ENCODE data around the gene TUBB3. TPM values are rescaled to one million over a fixed set of nuclear protein-coding genes. Genes with fewer than 3 reads are reported as not detected.

The TUBB3 gene
- total RNA-seq, 1 experiment from 2014 or later: 164 TPM

DNA sequence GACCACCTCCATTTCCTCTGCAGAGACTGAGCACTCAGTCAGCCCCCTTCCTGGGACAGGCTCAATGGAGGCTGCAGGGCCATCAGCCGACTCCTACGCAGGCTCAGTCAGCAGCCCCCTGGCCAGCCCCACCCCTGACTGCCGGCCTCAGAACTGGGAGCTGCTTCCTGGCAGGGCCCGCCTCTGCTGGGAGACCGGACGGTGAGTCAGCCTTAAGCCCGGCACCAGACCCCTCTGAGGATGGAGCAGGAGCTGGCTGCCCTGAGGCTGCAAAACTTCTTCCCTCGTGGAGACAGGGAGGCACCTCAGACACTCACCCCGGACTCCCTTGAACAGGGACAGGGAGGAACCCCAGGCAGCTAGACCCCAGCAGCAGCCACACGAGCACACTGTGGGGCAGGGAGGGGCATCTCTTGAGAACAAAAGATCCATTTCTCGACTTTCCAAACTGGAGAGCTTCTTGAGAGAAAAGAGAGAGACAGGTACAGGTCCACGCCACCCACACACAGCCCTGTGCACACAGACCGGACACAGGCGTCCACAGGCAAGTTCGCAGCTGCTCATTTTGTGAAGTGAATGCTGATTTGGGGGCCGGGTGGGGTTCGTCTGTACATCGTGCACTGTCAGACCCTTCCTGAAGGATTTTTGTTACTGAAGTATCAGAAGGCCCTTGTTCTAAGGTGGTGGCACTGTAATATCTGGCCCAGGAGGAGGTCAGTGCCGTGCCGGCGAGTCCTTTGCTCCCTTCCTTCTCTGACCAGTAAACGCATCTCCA is 1.3 kb upstream of the TUBB3 start:
- Mint-ChIP-seq H3K36me3 (ENCODE audit: insufficient read depth in 1 of 3, low read depth in 3 of 3) (no peaks in the 10 kb centered on the region; a peak in 2 of 7 replicates), H3K27me3 (ENCODE audit: low read depth) (peaks cover 24% of the 10 kb centered on the region), H3K9me3 (no peaks in the 10 kb centered on the region; a peak in 1 of 5 replicates), H3K4me1 (peaks cover 27 to 44% of the 10 kb centered on the region in 2 experiments), H3K4me3 (peak overlapping the region; percentile 84 to 94), H3K27ac (peak overlapping the region in 1 of 3 experiments; percentile 96; a peak in 3 of 7 replicates)
- WGBS (ENCODE audit: extremely low coverage, insufficient read length, low lambda C conversion rate): no CpG with 5 or more reads among the region's 22 CpGs
- H3K27me3 ChIP-seq (ENCODE audit: insufficient read depth, low read length): no peaks in the 10 kb centered on the region
- H3K18ac ChIP-seq (ENCODE audit: insufficient read length, low read depth, low read length): peak overlapping the region; percentile 24
- H4K91ac ChIP-seq (ENCODE audit: insufficient read length, low read depth, low read length): no peak overlapping the region
- no peak overlapping the region for H2BK5ac ChIP-seq (ENCODE audit: insufficient read length, low read length)
- no peak overlapping the region for H2AK5ac ChIP-seq (ENCODE audit: insufficient read length, low read length)
- peak; percentile 86 for DNase-seq
- TF ChIP-seq, protein P1, sequence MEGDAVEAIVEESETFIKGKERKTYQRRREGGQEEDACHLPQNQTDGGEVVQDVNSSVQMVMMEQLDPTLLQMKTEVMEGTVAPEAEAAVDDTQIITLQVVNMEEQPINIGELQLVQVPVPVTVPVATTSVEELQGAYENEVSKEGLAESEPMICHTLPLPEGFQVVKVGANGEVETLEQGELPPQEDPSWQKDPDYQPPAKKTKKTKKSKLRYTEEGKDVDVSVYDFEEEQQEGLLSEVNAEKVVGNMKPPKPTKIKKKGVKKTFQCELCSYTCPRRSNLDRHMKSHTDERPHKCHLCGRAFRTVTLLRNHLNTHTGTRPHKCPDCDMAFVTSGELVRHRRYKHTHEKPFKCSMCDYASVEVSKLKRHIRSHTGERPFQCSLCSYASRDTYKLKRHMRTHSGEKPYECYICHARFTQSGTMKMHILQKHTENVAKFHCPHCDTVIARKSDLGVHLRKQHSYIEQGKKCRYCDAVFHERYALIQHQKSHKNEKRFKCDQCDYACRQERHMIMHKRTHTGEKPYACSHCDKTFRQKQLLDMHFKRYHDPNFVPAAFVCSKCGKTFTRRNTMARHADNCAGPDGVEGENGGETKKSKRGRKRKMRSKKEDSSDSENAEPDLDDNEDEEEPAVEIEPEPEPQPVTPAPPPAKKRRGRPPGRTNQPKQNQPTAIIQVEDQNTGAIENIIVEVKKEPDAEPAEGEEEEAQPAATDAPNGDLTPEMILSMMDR (conservative IDR thresholded peaks at IDR 0.05): no peak
- no peak overlapping the region for H3K27ac ChIP-seq (ENCODE audit: insufficient read length, low read depth, low read length)
- H4K8ac ChIP-seq (replicated peaks; ENCODE audit: insufficient read length, low read depth, low read length): no peak overlapping the region
- peak overlapping the region; percentile 8 for H3K9ac ChIP-seq (ENCODE audit: extremely low read depth, insufficient read length, low read length)
- no peak overlapping the region for H3K4ac ChIP-seq (ENCODE audit: low read depth, low read length)
- no peaks in the 10 kb centered on the region for H3K79me1 ChIP-seq (ENCODE audit: insufficient read depth, low read depth, low read length, poor library complexity, severe bottlenecking)
- H3K56ac ChIP-seq (ENCODE audit: insufficient read length, low read depth, low read length): no peak overlapping the region
- no peak overlapping the region for H4K5ac ChIP-seq (ENCODE audit: insufficient read length, low read depth, low read length)
- H2BK120ac ChIP-seq (ENCODE audit: low read depth, low read length, poor library complexity, severe bottlenecking): no peak overlapping the region
- no peaks in the 10 kb centered on the region for H3K79me2 ChIP-seq (ENCODE audit: insufficient read depth, low read length)
- H3K23ac ChIP-seq (ENCODE audit: insufficient read length, low read depth, low read length): no peak overlapping the region
- no peaks in the 10 kb centered on the region for H3K9me3 ChIP-seq (ENCODE audit: control insufficient read depth, low read depth, low read length)
- H4K20me1 ChIP-seq (ENCODE audit: control insufficient read depth, insufficient read depth, insufficient read length): no peaks in the 10 kb centered on the region
- no peak overlapping the region for H2BK12ac ChIP-seq (ENCODE audit: insufficient read length, low read depth, low read length)
- peaks cover 26% of the 10 kb centered on the region for H3K23me2 ChIP-seq (ENCODE audit: insufficient read length, low read depth, low read length, poor library complexity, severe bottlenecking)
- no peak overlapping the region for H3T11ph ChIP-seq (ENCODE audit: low read length)
- no peaks in the 10 kb centered on the region; the same call in 1 of the 2 replicates for H3K4me1 ChIP-seq (ENCODE audit: insufficient read depth, low read length)
- no peak overlapping the region for H2BK20ac ChIP-seq (ENCODE audit: low read depth, low read length, poor library complexity, severe bottlenecking)
- no peak overlapping the region for H2AFZ ChIP-seq (ENCODE audit: low read length)
- peak overlapping the region; percentile 72 for H3K4me2 ChIP-seq (ENCODE audit: insufficient read depth, insufficient read length, low read length)
- no peak overlapping the region for H2BK15ac ChIP-seq (ENCODE audit: low read depth, low read length)
- H3K14ac ChIP-seq (ENCODE audit: insufficient read depth, low read length): no peak overlapping the region
